Myocyte (in vitro differentiated cells): Measurements from ENCODE around the gene CACNA1E. TPM values are rescaled to one million over a fixed set of nuclear protein-coding genes. Genes with fewer than 3 reads are reported as not detected.
"Not testable (repeated sequence)": the region's sequence is repeated elsewhere in the genome, so short reads cannot be mapped to it uniquely, and the experiment has no call there.

Experiments
- DNase-seq: peaks from one replicate; pipeline ENCODE4 v3.0.0-alpha.2; 2012; ENCODE audit warnings: low read depth
- total RNA-seq: library from RNA; depleted of rRNA; stranded (reverse); fragments of >200 nt; gene quantifications from 2 replicates; pipeline ENCODE4 v1.2.3, GENCODE V29; 2014

CACNA1E gene
- total RNA-seq, 1 donor from 2014 or later = 0.75 TPM

DNA sequence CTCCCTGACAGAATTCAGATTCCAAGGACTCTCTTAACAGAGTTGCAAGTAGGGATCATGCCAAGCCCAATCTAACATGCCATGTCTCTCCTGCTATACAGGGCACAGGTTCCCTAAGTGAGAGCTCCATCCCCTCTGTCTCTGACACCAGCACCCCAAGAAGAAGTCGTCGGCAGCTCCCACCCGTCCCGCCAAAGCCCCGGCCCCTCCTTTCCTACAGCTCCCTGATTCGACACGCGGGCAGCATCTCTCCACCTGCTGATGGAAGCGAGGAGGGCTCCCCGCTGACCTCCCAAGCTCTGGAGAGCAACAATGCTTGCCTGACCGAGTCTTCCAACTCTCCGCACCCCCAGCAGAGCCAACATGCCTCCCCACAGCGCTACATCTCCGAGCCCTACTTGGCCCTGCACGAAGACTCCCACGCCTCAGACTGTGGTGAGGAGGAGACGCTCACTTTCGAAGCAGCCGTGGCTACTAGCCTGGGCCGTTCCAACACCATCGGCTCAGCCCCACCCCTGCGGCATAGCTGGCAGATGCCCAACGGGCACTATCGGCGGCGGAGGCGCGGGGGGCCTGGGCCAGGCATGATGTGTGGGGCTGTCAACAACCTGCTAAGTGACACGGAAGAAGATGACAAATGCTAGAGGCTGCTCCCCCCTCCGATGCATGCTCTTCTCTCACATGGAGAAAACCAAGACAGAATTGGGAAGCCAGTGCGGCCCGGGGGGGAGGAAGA is 315.0 kb downstream of the CACNA1E start:
- no peak for DNase-seq

- no peak for DNase-seq
Observed at GRCh38 chr1:181801617-181802016, 318.3 kb downstream of the CACNA1E start.

DNA sequence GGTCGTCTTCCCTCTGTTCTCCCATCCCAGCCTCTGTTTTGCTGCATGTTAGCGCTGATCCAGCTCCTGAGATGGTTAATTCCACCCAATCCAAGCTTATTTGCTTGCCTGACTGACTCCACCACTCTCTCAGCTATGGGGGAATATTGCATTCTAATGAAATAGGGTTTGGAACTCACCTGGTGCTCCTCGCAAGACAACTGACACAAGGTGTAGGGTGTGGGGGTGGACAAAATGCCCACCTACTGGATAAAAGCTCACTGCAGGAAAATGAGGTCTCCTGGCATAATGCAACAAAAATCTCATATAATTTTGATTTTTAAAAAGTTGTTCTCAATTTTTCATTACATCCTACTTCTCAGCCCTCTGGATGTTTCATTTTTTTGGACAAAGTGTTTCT is 319.1 kb downstream of the CACNA1E start:
- DNase-seq = no peak

GRCh38 chr1:181803421-181803820 is 320.1 kb downstream of the CACNA1E start:
- no peak for DNase-seq

GRCh38 chr1:181804989-181805388 is 321.7 kb downstream of the CACNA1E start:
- DNase-seq = no peak

- DNase-seq = no peak
Observed at GRCh38 chr1:181806746-181807145, 323.4 kb downstream of the CACNA1E start.

DNA sequence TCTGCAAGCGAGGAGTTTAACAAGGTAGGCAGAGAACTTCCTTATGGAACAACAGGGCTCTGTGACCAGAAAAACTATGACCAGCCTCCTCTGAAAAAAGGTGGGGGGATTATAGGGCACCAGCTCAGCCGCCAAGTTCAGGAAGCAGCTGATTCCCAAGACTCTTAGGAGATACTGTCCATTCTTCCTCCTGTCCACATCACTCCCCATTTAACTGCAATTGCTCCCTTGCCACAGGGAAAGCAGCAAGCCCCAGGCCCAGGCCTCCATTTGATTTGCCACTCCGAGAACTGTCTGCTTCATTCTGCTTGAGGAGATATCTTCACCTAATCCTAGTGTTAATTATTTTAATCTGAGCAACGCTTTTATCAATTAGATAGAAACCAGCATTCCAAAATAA is 323.9 kb downstream of the CACNA1E start:
- no peak for DNase-seq

- no peak for DNase-seq
Observed at GRCh38 chr1:181809991-181810545, 326.8 kb downstream of the CACNA1E start.

DNA sequence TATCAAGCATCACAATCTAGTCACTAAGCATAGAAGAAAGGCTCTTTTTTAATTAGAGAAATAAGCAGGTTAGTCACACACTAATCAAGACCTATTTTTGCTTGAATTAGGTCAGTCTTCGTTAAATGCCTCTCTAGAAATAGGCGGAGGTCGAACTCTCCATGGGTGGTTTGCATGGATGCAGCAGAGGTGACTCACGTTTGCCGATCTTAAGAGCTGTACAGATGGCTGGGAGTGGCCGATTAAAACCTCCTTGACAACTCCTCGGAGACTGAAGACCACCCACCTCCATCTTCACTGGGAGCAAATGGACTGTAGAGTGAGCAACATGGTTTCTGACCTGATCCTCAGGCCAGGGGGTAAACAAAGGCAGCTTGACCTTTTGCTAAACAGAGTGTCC is 328.9 kb downstream of the CACNA1E start:
- no peak for DNase-seq

- DNase-seq = no peak
Observed at GRCh38 chr1:181813266-181813665, 329.9 kb downstream of the CACNA1E start.

GRCh38 chr1:181816608-181817007 is 333.3 kb downstream of the CACNA1E start:
- no peak for DNase-seq

- DNase-seq = no peak
Observed at GRCh38 chr1:181817091-181817490, 333.8 kb downstream of the CACNA1E start.

GRCh38 chr1:181818459-181818858 is 335.1 kb downstream of the CACNA1E start:
- DNase-seq = no peak

DNA sequence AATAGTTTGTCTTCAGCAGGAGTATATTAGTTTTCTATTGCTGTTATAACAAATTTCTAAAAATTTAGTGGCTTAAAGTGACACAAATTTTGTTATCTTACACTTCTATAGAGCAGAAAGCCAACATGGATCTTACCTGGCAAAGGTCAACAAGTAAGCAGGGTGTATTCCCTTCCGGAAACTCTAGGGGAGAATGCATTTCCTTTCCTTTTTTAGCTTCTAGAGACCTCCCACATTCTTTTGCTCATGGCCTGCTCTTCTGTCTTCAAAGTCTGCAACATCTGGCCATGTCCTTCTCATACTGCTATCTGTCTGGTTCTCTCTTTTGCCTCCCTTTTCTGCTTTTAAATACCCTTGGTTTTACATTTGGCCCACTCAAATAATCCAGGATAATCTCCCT is 335.6 kb downstream of the CACNA1E start:
- DNase-seq = no peak

DNA sequence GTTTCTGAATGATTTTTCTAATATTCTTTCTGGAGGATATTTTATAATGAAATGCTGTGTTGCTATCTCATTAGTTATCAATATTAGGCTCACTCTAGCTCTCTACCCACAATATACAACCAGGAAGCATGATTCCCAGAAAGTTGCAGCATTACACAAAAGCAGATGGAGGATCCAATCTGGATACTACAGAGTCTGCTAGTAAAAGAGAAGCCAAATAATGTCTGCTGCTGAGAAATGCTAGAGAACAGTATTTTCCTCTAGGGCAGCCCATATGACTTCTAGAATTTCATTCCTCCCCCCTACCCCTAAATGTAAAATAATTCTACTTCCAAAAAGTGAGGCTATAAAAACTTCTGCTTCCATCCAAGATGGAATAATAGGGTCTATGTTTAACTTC is 338.4 kb downstream of the CACNA1E start:
- no peak for DNase-seq

- DNase-seq = not testable (repeated sequence)
Observed at GRCh38 chr1:181832173-181832880, 349.0 kb downstream of the CACNA1E start.

DNA sequence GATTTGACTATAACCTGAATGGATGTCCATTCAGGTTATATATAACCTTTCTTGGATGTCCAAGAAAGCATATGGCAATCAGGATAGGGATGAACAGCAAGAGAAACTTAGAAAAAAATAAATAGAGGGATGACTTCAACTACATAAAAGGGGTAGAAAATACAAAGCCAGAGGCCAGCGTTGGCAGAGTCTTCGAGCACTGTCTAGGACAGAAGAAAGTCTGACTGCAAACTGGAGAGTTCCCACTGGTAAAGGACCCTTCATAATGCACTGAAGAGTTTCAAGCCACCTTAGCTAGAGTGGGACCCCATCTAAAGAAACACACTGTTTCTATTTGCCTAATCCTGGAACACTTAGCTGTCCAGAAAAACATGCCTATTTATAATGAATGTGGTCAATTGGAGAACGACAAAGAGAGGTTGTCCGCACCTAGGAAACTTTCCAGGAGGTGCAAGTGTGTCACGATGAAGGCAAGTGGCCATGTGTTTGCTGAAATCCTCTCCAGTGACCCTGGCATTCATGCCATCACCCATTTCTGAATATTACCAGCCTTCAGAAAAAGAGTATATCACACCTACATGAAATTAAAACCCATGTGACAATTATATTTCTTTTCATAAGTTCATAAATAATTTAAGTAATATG is 362.8 kb downstream of the CACNA1E start:
- no peak for DNase-seq

GRCh38 chr1:181846681-181847080 is 363.4 kb downstream of the CACNA1E start:
- DNase-seq = no peak

DNA sequence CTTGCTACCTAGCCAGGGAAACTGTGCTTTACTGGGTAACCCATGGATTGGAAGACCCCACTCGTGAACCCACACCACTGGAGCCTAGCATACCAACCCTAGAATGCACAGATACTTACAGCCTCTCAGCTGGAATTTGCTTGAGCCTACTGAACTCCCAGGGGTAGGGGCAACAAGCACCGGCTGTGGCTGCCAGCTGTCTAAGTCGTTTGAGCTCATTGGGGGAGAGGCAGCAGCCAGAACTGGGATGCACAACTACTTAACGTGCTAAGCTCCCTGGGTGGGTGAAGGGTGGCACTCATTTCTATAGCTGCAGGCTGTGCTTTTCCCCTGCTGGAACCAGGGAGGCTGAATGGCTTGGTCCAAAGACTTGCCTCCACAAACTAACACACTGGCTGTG is 365.8 kb downstream of the CACNA1E start:
- no peak for DNase-seq

GRCh38 chr1:181854212-181854611 is 370.9 kb downstream of the CACNA1E start:
- DNase-seq = not testable (repeated sequence)

DNA sequence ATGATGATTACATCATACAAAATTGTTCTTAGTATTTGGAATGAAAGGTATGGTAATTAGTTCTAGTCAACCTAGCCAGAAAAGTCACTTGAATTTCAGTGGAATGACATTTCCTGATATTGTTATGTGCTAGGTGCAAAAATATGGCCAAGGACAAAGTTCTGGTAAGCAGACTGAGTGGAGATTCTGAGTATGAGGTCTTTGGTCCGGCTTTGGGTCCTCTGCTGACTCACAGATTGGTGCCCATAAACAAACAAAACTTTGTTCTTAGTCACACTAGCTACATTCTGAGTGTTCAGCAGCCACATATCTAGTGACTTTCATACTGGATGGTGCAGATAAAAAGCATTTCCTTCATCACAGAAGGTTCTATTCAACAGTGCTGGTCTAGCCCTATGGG is 372.1 kb downstream of the CACNA1E start:
- DNase-seq = no peak
